Activated T-helper 1 cell treated with Interleukin-2 at 50 U/mL for 16 hours (primary cell): Measurements from ENCODE around the gene USP6.
"Not testable (repeated sequence)": the region's sequence is repeated elsewhere in the genome, so short reads cannot be mapped to it uniquely, and the experiment has no call there.

ENCODE experiments used
- DNase-seq: peaks from one replicate; pipeline ENCODE4 v3.0.0-alpha.2; 2020; ENCODE audit warnings: low read depth

Gene USP6

DNA sequence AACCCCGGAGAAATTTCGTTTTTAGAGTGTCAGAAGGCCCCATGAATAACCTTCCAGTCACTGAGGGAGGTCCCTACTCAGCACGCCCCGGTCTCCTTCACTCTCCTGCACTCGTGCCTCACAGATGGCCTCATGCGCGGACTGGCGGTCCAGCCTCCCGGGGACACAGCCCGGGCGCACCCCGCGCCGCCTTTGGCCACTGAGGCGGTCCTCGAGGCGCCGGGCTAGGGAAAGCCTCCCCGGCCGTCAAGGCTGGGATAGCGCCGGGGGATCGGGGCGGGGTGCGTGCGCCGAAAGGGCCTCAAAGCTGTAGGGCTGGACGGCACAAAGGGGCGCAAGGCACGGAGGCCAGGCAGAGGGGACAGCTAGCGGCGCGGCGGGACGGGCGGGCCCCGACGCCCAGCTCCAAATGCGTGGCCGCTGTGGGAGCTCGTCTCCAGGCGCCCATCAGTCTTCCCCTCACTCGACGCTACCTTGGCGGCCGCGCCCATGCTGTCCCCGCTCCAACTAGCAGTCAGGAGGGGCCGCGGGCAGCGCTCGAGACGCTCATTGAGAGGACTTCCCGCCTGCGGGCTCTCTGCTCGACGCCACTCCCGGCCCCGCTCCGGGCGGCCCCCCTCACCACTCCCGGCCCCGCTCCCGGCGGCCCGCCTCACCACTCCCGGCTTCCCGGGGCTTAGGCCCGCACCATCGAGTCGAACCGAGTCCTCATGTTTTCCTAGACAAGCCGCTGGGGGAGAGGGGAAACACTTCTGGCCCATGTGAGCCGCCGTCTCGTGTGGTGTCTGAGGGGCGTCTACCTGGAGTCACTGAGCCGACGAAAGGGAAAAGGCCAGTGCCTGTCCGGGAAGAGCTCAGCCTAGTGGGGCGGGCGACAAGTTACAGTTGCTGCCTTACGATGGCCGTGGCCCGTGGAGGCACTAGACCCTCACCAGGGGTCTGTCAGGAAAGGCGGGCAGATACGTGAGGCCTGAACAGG, at the start of gene USP6:
Gene USP6 (plus strand): TSS at position 360 of the 979 bp plus-strand sequence. CDS start 14,336 bp downstream, outside the sequence.
- DNase-seq: no peak

DNA sequence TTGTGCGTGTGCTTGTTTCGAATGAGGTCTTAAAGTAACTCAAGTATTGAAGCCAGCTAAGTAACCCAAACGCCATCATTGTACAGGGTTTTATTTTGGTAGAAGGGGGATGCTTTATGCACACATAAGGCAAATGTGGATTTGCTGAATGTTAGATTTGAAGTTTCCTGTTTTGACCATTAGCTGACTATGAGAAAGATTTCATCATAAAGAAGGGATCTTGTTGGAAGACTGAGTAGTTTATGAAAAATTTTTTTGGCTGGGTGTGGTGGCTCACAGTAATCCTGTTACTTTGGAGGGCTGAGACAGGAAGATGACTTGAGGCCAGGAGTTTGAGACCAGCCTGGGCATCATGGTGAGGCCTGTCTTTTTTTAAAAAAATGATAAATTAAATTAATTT, 47.6 kb upstream of the USP6 start:
- no peak for DNase-seq

DNA sequence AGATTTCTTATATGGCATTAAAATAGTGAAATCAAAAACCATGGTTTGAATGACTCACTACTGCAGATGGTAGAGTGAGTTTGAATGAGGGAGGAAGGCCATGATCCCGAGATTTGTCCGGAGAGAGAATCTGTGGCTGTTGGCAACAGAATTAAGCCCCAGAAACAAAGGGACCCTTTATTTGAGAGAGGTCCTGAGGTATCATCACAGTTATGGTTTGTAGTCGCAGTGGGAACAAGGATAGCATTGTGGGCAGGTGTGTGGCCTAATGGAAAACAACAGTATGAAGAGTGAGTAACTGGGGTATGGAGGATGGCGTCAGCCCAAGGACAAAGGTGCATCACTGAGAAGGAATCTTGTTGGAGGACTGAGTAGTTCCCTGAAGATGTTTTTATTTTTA, 46.1 kb upstream of the USP6 start:
- DNase-seq: no peak

DNA sequence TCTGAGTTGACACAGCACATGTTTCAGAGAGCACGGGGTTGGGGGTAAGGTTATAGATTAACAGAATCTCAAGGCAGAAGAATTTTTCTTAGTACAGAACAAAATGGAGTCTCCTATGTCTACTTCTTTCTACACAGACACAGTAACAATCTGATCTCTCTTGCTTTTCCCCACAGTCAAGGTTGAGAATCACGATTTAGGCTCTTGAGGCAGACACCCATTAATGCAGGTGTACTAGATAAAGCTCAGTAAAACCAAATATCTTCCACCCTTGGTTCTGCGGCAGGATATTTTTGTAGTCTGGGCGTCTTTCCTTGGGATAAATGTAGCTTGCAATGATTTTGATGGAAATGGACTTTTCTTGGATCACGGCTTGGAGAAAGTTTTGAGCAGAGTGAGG, 40.4 kb upstream of the USP6 start:
- not testable (repeated sequence) for DNase-seq

DNA sequence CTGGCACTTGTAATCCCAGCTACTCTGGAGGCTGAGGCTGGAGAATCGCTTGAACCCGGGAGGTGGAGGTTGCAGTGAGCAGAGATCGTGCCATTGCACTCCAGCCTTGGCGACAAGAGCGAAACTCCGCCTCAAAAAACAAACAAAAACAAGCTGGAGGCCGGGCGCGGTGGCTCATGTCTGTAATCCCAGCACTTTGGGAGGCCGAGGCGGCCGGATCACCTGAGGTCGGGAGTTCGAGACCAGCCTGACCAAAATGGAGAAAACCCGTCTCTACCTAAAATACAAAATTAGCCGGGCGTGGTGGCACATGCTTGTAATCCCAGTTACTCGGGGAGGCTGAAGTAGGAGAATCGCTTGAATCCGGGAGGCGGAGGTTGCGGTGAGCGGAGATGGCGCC, 38.6 kb upstream of the USP6 start:
- DNase-seq: not testable (repeated sequence)

DNA sequence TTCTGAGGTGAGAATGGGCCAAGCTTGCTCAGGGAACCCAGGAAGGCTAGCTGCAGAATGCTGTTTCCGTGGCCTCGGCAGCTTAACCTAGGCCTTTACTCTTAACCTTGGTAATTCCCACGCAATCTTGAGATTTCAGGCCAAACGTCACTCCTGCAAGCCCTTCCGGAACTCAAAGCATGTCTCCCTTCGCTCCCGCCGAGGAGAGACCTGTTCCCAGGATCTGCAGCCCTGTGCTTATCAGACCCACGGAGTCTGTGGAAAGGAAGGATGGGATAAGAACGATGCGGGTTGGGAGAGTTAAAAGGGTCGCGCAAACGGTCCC, 38.1 kb upstream of the USP6 start:
- no peak for DNase-seq

DNA sequence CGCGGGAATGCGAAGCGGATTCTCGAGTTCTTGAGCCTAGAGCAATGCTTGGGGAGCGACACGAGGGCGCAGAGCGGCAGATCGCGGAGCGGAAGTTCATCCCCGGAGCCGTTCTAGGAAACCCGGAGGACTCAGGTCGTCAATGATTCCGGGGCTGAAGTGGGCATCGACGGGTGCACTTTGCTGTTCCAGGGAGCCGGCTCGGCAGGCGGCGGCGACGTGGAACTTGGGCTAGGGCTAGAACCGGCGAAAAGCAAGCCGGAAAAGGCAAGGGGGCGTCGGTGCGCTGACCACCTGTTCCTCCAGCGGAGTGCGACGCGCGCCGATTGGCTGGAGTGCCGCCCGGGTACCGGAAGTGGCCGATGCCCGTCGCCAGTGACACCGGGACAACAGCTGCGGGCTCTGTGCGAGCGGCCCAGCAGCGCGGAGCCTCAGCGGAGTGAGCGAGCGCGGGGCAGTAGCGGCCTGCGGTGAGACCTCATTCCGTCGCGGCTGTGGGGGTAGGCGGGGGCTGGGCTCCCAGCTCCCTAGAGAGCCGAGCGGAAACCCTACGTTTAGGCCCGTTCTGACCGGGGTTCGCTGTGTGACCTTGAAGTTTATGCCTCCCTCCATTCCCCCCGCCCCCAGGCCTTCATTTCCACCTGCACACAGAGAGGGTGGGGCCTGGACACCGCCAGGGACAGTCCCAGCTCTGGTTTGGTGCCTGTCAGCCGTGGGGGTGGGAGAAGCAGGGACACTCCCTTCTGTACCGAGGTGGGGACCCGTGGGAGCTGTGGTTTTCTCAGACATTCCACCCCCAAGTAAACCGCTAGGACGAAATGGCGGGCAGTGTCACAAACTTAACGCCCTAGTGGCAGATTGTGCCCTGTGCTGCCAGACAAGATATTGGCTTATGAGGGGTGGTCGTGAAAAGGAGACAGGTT, 37.5 kb upstream of the USP6 start, which contains the start of gene ZFP3:
Gene ZFP3 (plus strand): TSS at position 362 of the 923 bp plus-strand sequence. CDS start 13,038 bp downstream, outside the sequence.
- peak; percentile 58 for DNase-seq

DNA sequence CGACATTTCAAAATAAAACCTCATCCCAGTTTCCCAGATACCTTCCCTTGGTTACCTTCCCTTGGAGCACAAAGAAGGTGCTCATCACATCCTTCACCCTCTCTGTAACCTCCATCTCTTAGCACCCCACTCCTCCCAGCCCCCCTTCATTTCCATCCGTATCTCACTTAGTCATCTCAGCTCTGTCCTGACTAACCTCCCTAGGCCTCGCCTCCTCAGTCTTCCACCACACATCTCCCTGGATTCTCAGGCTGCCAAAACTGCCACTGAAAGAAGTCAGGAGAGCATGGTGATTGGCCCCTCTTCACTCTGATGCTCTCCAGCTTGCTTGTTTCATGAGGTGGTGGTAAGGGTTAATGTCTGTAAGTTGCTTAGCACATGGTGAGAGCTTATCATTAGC, 35.2 kb upstream of the USP6 start:
- no peak for DNase-seq

DNA sequence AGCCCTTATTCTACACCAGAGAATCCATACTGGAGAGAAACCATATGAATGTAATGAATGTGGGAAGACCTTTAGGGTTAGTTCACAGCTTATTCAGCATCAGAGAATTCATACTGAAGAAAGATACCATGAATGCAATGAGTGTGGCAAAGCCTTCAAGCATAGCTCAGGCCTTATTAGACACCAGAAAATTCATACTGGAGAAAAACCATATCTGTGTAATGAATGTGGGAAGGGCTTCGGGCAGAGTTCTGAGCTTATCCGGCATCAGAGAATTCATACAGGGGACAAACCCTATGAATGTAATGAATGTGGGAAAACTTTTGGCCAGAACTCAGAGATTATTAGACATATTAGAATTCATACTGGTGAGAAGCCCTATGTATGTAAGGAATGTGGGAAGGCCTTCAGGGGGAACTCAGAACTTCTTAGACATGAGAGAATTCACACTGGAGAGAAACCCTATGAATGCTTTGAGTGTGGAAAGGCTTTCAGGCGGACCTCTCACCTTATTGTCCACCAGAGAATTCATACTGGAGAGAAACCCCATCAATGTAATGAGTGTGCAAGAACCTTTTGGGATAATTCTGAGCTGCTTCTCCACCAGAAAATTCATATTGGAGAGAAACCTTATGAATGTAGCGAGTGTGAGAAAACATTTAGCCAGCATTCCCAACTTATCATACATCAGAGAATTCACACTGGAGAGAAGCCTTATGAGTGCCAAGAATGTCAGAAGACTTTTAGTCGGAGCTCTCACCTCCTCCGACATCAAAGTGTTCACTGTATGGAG, 23.4 kb upstream of the USP6 start:
- DNase-seq: no peak

DNA sequence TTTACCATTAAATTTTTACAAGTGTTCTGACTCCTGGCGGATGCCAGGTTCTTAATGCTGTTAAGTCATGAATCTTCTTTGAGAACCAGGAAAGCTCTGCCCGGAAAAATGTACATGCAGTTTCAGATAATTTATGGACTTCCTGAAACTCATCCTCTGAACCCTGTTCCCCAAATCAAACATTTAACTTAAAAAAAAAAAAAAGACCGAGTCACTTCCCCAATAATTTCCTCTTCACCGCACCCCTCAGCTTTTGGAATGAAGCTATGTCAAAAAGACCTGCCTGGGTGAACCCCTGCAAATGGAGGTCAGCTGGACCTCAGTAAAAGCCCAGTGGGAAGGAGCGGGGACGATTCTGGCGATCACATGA, 19.1 kb upstream of the USP6 start:
- no peak for DNase-seq

DNA sequence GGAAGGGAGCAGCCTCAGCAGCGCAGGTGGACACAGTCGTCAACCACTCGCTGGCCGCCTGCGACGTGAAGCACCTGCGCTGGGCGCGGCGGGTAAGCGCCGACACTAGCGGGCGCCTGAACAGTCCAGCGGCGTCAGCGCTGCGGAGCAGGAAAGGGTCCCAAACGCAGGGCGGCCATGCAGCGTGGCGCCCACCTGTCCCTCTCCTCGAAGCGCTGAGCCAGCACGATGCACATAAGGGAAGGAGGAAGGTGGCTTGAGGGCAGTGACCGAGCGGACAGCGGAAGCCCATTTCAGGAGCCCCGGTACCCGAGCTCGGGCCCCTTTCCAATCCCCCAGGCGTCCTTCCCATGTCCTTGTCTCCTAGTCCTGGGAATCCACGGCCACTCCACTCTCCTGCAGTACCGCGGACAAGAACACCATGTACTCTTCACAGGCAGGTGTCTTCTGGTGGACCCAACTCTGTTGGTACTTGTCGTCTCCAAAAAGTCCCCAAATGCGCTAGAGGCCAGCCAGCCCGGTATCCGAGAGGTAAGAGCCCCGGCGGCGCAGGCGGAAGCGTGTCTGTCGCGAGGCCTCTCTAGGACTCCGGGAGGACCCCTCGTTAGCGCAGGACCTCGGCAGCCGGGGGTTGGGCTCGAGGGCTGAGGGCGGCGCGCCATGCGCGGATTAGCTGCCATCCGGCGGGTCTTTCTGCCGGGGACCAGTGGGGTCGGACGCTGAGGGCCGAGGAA, 18.6 kb upstream of the USP6 start:
- peak; percentile 16 for DNase-seq

DNA sequence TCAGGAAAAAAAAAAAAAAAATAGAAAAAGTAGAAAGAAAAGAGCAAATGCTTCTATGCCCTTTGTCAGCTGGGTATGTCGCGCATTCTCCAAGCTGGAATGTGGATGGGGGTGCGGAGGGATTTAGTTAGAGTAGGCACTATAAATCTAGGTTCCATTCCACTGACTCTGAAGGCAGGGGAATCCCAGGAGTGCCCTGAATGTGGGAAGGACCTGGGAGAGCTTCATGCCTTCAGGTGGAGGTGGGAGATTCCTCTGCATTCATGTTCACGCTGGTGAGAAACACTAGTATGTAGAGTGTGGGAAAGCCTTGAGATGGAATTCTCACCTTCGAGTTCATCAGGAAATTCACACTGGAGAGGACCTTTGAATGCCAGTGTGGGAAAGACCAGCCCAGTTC, 16.6 kb upstream of the USP6 start:
- no peak for DNase-seq

DNA sequence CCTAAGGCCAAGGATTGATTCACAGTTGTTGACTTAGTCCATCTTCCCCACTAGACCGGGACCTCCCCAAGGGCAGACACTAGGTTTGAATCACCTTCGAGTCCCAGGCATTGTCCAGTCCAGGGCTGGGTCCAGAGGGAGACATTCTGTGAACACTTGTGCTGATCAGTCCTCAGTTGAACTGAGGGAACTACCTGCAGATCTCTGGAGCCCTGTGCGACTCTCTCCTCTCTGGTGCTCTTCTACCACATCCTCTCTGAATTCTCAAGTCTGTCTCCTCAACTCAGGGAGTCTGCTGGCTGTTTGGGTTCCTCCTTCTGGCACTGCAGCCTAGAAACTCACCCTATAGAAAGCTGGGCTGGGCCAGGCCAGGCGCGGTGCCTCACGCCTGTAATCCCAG, 15.0 kb upstream of the USP6 start:
- DNase-seq: no peak

DNA sequence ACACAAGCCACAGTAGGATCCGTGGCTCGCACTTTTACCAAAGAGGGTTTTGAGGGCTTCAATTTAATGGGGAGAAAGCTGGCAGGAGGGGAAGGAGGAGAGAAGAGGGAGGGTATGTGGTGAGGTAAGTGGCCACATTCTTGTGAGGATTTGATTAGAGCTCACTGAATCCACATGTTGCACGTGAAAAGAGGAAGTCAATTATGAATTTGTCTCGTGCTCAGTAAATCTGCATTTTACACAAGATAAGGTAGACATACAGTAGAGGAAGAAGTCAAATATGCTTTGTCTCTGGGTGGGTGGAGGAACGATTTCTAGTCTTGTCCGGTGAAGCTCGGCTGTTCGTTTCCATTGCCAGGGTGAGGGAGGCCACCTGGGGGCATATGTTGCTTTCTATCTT, 5.0 kb upstream of the USP6 start:
- DNase-seq: no peak

DNA sequence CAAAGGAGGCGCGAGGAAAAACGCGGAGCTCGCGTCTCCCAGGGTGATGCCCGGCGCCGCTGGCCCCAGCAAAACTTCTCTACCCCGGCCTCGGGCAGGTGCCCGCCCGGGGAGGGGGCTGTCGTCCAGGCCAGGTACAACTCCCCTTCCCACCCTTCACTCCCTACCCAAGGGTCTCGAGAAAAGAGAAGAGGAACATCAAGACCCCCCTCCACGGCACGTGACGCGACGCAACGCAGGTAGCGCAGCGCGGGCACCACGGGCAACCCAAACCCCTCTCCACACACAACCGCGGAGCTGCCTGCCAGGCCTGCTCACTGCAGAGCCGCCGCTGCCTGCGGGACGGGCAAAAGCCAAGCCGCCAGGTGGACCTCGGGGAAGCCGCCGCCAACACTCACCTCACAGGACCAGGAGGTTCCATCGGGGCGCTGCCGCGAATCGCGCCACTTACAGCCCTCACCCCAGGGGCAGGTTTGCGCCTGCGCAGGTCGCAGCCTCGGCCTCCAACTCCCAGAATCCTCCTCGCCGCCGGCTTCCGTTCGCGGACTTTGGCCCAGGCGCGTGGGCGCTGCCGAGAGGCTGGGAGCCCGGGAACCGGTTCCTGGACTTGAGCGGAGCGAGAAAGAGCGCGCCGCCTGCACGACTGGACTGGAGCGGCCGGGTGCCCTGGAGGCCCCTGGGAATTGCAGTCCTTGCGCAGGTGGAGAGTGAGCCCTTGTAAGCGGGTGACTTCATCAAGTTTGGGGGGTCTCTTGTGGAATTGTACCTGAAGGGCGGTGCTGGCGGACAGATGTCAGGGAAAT, 4.2 kb upstream of the USP6 start, which contains the start of gene ZNF232:
Gene ZNF232 (minus strand): TSS at position 477 of the 803 bp plus-strand sequence. CDS start 56 bp downstream, at position 421.
- peak; percentile 84 for DNase-seq

DNA sequence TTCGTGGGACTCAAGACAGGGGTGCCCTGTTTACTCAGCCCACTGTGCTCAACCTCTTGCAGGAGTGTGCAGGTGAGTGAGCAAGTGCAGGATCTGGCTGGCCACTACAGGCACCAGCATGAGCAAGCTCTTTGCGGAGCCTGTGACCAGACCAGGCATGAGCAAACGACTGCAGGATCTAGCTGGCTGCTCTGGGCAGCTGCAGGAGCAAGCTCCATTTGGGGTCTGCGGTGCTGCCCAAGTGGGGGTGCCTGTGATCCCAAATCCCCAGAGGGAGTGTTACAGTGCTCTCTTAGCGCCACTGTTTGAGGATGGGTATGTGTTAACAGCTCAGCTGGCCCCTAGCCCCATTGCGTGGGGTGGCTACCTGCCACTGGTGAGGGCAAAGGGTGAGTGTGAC, 2.4 kb downstream of the USP6 start:
- no peak for DNase-seq

DNA sequence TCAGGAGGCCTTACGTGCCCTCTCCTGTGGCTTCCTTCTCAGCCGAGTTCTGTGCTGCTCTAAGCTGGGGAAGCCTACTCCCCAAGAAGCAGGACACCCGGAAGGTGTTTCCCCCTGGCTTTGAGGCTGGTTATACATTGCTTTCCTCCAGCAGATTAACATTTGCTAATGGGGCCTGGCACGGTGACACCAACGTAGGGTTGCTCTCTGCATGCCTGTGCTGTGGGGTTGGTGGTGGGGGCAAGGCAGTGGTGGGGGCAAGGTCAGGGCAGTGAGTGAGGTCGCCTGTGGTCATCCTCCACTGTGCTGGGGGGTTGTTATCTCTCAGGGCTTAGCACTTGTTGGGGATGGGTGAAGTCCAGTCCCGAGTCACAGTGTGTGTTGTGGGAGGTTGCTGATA, 4.2 kb downstream of the USP6 start:
- DNase-seq: no peak

DNA sequence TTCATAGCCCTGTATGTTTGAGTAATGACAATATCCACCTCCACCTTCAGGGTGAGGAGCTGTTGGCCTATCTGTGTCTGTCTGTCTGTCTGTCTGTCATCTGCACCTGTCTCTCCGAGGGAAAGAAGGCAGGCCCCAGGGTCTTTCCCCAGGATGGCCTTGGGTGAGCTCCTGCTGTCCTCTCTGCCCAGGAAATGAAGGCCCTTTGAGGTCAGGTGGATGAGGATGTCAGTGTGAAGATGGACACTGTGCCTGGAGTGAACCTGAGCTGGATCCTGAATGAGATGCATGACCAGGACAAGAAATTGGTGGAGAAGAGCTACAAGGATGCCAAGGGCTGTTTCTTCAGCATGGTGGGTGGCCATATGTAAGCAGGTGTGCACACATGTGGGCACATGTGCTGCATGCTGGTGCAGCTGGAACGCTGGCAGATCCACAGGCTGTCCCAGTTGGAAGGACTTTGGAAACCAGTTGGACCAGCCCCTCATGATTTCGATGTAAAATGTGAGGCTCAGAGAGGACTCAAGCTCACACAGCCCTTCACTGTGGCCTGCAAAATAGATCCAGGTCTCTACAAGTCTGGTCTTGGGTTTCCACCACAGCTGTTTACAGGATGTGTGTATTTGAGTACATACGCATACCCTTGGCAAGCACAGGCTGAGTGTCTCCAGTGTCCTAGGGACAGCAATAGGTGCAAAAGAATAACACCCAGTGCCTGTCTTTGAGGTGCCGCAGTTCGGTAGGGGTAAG, 4.8 kb downstream of the USP6 start:
- not testable (repeated sequence) for DNase-seq

DNA sequence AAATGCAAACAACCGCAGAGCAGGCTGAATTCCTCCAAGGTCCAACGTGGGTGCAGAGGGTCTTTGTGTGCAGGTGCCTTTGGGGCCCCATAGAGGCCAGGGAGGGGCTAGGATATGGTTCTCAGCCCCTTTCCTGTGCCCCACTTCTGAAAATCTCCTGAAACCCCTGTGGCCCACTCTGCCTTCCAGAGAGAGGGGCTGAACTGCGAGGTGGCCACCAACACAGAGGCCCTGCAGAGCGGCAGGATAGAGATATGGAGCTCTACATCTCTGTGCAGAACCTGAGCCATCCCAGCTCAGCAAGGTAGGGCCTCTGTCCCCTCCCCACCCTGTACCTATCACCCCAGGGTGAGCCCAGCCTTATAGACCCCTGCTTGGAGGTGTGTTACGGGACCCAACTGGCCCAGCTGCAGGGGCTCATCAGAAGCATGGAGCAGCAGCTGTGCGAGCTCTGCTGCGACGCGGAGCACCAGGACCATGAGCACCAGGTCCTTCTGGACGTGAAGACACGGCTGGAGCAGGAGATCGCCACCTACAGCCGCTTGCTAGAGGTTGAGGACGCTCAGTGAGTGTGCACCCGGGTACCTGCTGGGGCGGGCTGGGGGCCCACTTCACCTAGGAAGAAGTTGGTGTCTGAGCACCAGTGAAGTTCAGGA, 5.5 kb downstream of the USP6 start:
- DNase-seq: no peak
